ENCODE measurements around the gene SPATA13.

DNA sequence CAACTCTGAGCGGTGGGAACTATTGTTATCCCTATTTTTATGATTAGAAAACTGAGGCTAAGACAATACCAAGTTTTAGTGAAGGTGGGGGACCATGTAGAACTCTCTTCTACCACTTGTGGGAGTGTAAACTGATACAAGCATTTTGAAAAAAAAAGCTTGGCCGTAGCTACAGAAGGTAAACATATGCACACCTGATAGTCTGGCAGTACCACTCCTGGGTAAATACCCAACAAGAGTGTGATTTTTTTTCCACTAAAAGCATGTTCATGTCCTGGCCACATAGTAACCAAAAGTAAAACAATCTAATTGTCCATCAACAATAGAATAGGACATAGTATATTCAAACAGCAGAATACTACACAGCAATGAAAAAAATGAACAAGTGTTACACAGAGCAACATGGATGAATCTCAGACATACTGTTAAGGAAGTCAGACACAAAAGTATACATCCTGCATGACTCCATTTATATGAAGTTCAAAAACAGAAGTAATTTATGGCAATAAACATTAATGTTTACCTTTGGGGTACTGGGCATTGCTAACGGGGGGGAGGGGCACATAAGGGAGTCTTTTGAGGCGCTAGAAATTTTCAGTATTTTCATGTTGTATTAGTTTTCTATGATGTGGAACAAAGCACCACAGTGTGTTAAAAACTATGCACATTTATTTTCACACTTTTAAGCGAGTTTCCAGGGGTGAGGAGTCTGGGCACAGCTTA lies 6.4 kb upstream of the SPATA13 start:
- TF ChIP-seq, protein P1, sequence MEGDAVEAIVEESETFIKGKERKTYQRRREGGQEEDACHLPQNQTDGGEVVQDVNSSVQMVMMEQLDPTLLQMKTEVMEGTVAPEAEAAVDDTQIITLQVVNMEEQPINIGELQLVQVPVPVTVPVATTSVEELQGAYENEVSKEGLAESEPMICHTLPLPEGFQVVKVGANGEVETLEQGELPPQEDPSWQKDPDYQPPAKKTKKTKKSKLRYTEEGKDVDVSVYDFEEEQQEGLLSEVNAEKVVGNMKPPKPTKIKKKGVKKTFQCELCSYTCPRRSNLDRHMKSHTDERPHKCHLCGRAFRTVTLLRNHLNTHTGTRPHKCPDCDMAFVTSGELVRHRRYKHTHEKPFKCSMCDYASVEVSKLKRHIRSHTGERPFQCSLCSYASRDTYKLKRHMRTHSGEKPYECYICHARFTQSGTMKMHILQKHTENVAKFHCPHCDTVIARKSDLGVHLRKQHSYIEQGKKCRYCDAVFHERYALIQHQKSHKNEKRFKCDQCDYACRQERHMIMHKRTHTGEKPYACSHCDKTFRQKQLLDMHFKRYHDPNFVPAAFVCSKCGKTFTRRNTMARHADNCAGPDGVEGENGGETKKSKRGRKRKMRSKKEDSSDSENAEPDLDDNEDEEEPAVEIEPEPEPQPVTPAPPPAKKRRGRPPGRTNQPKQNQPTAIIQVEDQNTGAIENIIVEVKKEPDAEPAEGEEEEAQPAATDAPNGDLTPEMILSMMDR (IDR thresholded peaks at IDR 0.05): no peak
- peak; percentile 54 for TF ChIP-seq POLR2AphosphoS5 (IDR thresholded peaks at IDR 0.05)
